Tibial artery (tissue), 4 donors: ENCODE results near the gene CERS6.
"Not testable (repeated sequence)": the region's sequence is repeated elsewhere in the genome, so short reads cannot be mapped to it uniquely, and the experiment has no call there.

Experiments
- DNase-seq, 2 donors: peaks; one replicate each; pipeline ENCODE4 v3.0.0-alpha.2; 2019
- H3K27ac ChIP-seq, 2 donors: fragments of 200-600 bp; sonication (generic) in 1 of 2; 1 replicate in 1 of 2; 2 replicates in 1 of 2; pipeline ENCODE4 v1.5.1; 2018 to 2019; ENCODE audit warnings: mild to moderate bottlenecking in 1 of 2
- H3K27me3 ChIP-seq, 2 donors: fragments of 200-600 bp; sonication (generic) in 1 of 2; one replicate each; pipeline versions ENCODE4 v1.5.1 to v1.6.0; 2016 to 2019
- H3K36me3 ChIP-seq, 3 donors: fragments of 200-600 bp; sonication (generic) in 2 of 3; one replicate each; pipeline ENCODE4 v1.5.1; 2016 to 2019; ENCODE audit warnings: mild to moderate bottlenecking in 2 of 3
- H3K4me1 ChIP-seq, 4 donors: fragments of 200-600 bp; sonication (generic) in 2 of 4; 1 replicate in 3 of 4; 2 replicates in 1 of 4; pipeline ENCODE4 v1.5.1; 2016 to 2019
- H3K4me3 ChIP-seq, 2 donors: fragments of 200-600 bp; sonication (generic) in 1 of 2; 1 replicate in 1 of 2; 2 replicates in 1 of 2; pipeline ENCODE4 v1.5.1; 2018 to 2019; ENCODE audit warnings: mild to moderate bottlenecking in 2 of 2
- H3K9me3 ChIP-seq, 3 donors: fragments of 200-600 bp; sonication (generic) in 1 of 3; one replicate each; pipeline ENCODE4 v1.5.1; 2016 to 2019
- CTCF ChIP-seq, 2 experiments: fragments of 200-600 bp in 1 of 2; fragments of 450-650 bp in 1 of 2; IDR thresholded peaks; one replicate each; pipeline ENCODE4 v1.5.1; 2017 to 2019; ENCODE audit warnings: antibody characterized with exemption in 2 of 2, mild to moderate bottlenecking in 1 of 2, moderate library complexity in 1 of 2
- intact Hi-C: fragments of 100-400 bp; cut with DNase I; formaldehyde crosslinking; loops from one replicate; pipeline ENCODE4 v1.15.0; 2023; ENCODE audit warnings: low total_unique reads

The CERS6 gene

GRCh38 chr2:168766600-168766999 is 310.5 kb downstream of the CERS6 start:
- no peak for TF ChIP-seq CTCF (IDR thresholded peaks at IDR 0.05)
- Histone ChIP-seq H3K4me1 (no peaks in the 10 kb centered on the region), H3K9me3 (no peaks in the 10 kb centered on the region), H3K36me3 (peaks cover 0 to 10% (median 6%) of the 10 kb centered on the region in 3 donors), H3K27ac (no peak overlapping the region), H3K4me3 (no peak overlapping the region), H3K27me3 (no peaks in the 10 kb centered on the region)
- intact Hi-C loops: no loop called here
- no peak for DNase-seq

DNA sequence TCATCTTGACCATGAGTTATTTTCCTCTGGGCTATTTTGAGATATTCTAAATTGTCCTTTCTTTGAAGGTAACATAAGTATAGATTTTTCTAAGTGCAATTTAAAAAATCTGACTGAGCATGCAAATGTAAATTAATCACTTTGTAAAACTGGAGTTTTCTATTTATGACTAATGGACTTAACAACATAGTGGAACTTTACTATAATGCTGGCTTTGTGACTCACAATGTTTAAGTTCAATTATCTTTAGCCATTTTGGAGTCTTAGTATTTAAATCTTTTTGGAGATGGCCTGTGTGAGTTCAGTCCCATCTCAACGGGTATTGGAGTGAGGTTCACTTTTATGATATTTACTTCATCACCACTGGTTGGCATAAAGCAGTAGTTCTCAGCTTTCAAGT is 311.2 kb downstream of the CERS6 start:
- Histone ChIP-seq H3K27me3 (no peaks in the 10 kb centered on the region), H3K36me3 (peaks cover 0 to 14% (median 6%) of the 10 kb centered on the region in 3 donors), H3K9me3 (no peaks in the 10 kb centered on the region), H3K4me1 (no peaks in the 10 kb centered on the region), H3K27ac (no peak overlapping the region), H3K4me3 (no peak overlapping the region)
- intact Hi-C loops: no loop called here
- no peak for DNase-seq
- no peak for TF ChIP-seq CTCF (IDR thresholded peaks at IDR 0.05)

GRCh38 chr2:168768357-168768756 is 312.3 kb downstream of the CERS6 start:
- H3K4me1 ChIP-seq, H3K27me3 ChIP-seq, DNase-seq, intact Hi-C loops, H3K4me3 ChIP-seq, H3K27ac ChIP-seq, H3K9me3 ChIP-seq: not testable (repeated sequence)
- H3K36me3 ChIP-seq: peaks cover 0 to 14% (median 7%) of the 10 kb centered on the region in 3 donors

DNA sequence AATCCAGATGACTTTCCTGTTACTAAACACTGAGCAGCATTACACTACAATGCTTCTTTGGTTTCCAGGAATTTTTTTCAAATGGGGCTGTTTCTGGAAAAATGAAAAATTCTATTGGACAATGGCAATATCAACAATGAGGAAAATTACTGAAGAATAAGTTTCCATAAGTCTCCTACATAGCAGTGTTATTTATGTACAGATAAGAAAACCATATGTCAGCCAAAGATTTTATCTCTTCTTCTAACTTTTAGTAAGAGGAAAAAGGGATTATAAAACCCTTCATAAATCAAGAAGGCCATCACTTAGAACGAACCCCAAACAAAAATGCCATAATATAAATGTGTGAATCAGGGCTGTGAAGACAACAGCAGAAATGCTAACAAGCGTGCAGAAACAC is 314.7 kb downstream of the CERS6 start:
- peaks cover 0 to 14% (median 11%) of the 10 kb centered on the region in 3 donors for H3K36me3 ChIP-seq
- H3K4me3 ChIP-seq: no peak overlapping the region
- intact Hi-C loops: no loop called here
- no peak overlapping the region for H3K27ac ChIP-seq
- TF ChIP-seq CTCF (IDR thresholded peaks at IDR 0.05): no peak
- H3K27me3 ChIP-seq: no peaks in the 10 kb centered on the region
- no peaks in the 10 kb centered on the region for H3K4me1 ChIP-seq
- no peak for DNase-seq
- H3K9me3 ChIP-seq: peaks cover 0 to 1% (median 0%) of the 10 kb centered on the region in 3 donors

- Histone ChIP-seq H3K4me1 (no peaks in the 10 kb centered on the region), H3K4me3 (no peak overlapping the region), H3K27me3 (no peaks in the 10 kb centered on the region), H3K36me3 (peaks cover 0 to 14% (median 5%) of the 10 kb centered on the region in 3 donors), H3K9me3 (peaks cover 0 to 6% (median 0%) of the 10 kb centered on the region in 3 donors), H3K27ac (no peak overlapping the region)
- DNase-seq: no peak
- intact Hi-C loops: no loop called here
- TF ChIP-seq CTCF (IDR thresholded peaks at IDR 0.05): no peak
Observed at GRCh38 chr2:168772704-168773103, 316.6 kb downstream of the CERS6 start.

GRCh38 chr2:168773128-168773527 is 317.1 kb downstream of the CERS6 start:
- no peak overlapping the region for H3K4me3 ChIP-seq
- no peak for TF ChIP-seq CTCF (IDR thresholded peaks at IDR 0.05)
- H3K36me3 ChIP-seq: peaks cover 0 to 14% (median 5%) of the 10 kb centered on the region in 3 donors
- no peaks in the 10 kb centered on the region for H3K27me3 ChIP-seq
- no peaks in the 10 kb centered on the region for H3K4me1 ChIP-seq
- intact Hi-C loops: no loop called here
- no peak overlapping the region for H3K27ac ChIP-seq
- DNase-seq: no peak
- peaks cover 0 to 6% (median 0%) of the 10 kb centered on the region in 3 donors for H3K9me3 ChIP-seq
